Fibroblast of the aortic adventitia (primary cell): ENCODE results near the gene CDKN1A. TPM values are rescaled to one million over a fixed set of nuclear protein-coding genes. Genes with fewer than 3 reads are reported as not detected.

Source experiments
- DNase-seq: peaks from one replicate; pipeline ENCODE4 v3.0.0-alpha.2; 2010; ENCODE audit warnings: low read depth
- H3K4me3 ChIP-seq: 2 replicates; pipeline ENCODE4 v1.5.1; 2011; ENCODE audit warnings: low read depth, mild to moderate bottlenecking, control low read depth, low read length, moderate library complexity
- total RNA-seq: library from RNA; depleted of rRNA; stranded (reverse); fragments of >200 nt; gene quantifications from 2 replicates; pipeline ENCODE4 v1.2.3, GENCODE V29; 2012; ENCODE audit warnings: low replicate concordance
- TF ChIP-seq, protein P1 (sequence below): IDR thresholded peaks from 2 replicates; pipeline ENCODE4 v1.5.1; 2011; ENCODE audit warnings: mild to moderate bottlenecking, low read length, control low read depth, inconsistent platforms; ENCODE audit not compliant: insufficient read depth

Gene CDKN1A
- total RNA-seq, 1 donor: 246 TPM

DNA sequence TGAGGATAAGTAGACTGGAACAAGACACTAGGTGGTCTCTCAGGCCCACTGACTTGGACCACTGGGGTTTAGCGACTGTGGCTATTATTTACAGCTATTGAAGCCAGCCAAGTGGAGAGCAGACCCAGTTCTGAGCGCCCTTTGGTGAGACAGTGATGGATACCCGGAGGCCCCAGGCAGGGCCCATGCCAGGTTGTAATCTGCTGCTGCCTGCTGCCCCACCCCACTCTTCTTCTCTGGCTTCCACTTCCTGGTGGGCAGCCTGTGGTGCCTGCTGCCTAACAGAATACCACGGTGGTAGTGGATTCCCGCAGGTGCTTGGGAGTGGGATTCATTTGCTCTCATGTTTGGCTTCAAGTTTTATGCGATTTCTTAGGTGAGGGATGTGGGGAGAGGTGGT, 19.7 kb downstream of the CDKN1A start:
- TF ChIP-seq, protein P1, sequence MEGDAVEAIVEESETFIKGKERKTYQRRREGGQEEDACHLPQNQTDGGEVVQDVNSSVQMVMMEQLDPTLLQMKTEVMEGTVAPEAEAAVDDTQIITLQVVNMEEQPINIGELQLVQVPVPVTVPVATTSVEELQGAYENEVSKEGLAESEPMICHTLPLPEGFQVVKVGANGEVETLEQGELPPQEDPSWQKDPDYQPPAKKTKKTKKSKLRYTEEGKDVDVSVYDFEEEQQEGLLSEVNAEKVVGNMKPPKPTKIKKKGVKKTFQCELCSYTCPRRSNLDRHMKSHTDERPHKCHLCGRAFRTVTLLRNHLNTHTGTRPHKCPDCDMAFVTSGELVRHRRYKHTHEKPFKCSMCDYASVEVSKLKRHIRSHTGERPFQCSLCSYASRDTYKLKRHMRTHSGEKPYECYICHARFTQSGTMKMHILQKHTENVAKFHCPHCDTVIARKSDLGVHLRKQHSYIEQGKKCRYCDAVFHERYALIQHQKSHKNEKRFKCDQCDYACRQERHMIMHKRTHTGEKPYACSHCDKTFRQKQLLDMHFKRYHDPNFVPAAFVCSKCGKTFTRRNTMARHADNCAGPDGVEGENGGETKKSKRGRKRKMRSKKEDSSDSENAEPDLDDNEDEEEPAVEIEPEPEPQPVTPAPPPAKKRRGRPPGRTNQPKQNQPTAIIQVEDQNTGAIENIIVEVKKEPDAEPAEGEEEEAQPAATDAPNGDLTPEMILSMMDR: no peak
- H3K4me3 ChIP-seq: no peak overlapping the region
- DNase-seq: no peak

DNA sequence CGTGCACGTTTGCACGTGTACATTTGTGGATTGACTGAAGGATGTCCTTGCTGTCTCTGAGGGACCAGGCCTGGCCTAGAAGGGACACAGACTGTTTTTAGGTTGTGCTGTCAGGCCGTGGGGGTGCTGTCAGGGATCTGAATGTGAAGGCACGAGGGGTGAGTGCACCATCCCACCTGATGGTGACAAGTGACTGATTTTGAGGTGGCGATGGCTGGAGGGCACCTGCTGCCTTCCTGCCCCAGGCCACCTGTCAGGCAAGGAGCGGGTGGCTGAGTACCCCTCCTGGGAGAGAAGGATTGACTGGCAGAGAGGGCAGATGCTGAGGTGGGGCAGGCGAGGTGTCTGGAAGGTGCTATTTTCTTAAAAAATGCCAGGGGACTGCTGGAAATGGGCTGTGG, 20.4 kb downstream of the CDKN1A start:
- no peak for DNase-seq
- no peak overlapping the region for H3K4me3 ChIP-seq
- TF ChIP-seq, protein P1: no peak

GRCh38 chr6:36699348-36699747, 20.8 kb downstream of the CDKN1A start:
- H3K4me3 ChIP-seq: no peak overlapping the region
- DNase-seq: no peak
- TF ChIP-seq, protein P1: no peak

GRCh38 chr6:36700071-36700812, 21.7 kb downstream of the CDKN1A start:
- no peak overlapping the region for H3K4me3 ChIP-seq
- no peak for DNase-seq
- TF ChIP-seq, protein P1: no peak

DNA sequence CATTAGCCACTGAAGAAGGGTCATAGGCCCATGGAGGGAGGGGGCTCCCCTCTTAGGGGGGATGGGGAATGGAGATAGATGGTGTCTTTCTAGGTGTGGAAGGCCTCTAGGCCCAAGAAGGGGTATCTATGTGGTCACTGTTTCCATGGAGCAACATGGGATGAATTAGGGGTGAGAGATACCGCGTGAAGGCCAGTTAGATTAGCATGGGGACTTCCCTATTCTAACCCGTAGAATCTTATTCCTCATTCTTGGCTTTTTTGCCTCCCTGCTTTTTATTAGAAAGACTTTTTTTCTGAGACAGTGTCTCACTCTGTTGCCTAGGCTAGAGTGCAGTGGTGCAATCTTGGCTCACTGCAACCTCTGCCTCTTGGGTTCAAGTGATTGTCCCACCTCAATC, 22.3 kb downstream of the CDKN1A start:
- DNase-seq: no peak
- TF ChIP-seq, protein P1: no peak
- H3K4me3 ChIP-seq: no peak overlapping the region

DNA sequence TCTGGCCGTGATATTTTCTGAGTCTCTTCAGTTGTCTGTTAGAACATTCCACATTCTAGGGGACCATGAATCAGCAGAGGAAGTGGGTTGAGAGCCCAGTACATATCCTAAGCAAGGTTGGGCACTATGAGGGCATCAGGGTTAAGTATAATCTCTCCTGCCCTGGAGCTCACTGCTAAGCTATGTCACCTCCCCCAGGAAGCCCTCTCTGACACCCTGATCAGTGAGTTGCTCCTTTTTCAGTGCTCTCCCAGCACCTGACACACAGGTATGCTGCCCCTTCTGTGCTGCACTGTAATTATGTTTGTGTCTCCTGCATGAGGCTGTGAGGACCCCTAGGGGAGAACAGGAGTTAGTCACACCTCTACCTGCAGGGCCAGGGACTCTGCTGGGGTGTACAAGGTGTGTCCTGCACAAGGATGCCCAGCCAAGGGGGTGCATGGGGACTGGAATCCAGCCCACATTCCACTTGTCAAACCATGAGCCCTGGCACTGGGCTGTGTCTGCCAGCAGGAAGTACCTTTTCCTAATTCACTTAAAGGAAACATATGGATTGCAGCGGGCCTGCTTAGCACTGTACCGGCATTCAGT, 23.0 kb downstream of the CDKN1A start:
- no peak overlapping the region for H3K4me3 ChIP-seq
- TF ChIP-seq, protein P1: peak; percentile 12
- DNase-seq: no peak
